ENCODE results near the gene NPAS2.

DNA sequence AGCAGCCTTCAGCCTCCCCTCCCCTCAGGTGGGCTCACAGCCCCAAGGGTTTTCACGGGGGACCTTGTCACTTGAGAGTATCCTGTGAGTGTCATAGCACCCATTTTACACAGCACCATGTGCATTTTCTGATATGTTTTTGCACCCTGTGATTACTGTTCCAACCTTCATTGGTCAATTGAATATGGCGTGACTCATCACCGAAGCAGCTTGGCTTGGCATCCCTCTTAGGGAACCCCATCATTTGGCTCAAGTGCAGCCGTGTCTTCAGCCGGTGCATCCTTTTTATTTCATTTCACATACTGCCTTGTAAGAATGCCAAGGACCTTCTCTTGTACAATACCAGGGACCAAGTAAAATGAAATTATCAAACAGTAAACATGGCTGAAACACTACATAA is 57.6 kb downstream of the NPAS2 start:
- TF ChIP-seq EZH2 (IDR thresholded peaks at IDR 0.05; ENCODE audit: borderline replicate concordance, low read length) (no peak), CTCF (conservative IDR thresholded peaks at IDR 0.05 in 1 of 2, IDR thresholded peaks at IDR 0.05 in 1 of 2; ENCODE audit: extremely low read depth in 1 of 2, insufficient read depth in 1 of 2, low read depth in 1 of 2, low read length in 2 of 2) (no peak)

All from mammary epithelial cell (primary cell).